HepG2 (cell line): ENCODE data around the gene TP73.

ENCODE experiments used
- MYC ChIP-seq: sonication (generic); formaldehyde crosslinking; IDR thresholded peaks from 2 replicates; pipeline ENCODE4 v1.9.0; 2021; ENCODE audit warnings: missing genetic modification reagents, borderline replicate concordance
- SUZ12 ChIP-seq: fragments of 150-350 bp; IDR thresholded peaks from 2 replicates; pipeline ENCODE4 v1.6.1; 2014; ENCODE audit warnings: low read depth, low read length
- TEF ChIP-seq: sonication (generic); formaldehyde crosslinking; IDR thresholded peaks from 2 replicates; pipeline ENCODE4 v1.5.0; 2020; ENCODE audit warnings: missing genetic modification reagents
- ZBTB44 ChIP-seq: sonication (generic); formaldehyde crosslinking; IDR thresholded peaks from 2 replicates; pipeline ENCODE4 v1.4.0; 2020; ENCODE audit warnings: missing genetic modification reagents
- ZNF263 ChIP-seq: sonication (generic); formaldehyde crosslinking; IDR thresholded peaks from 2 replicates; pipeline ENCODE4 v1.4.0; 2020; ENCODE audit warnings: missing genetic modification reagents
- ZNF501 ChIP-seq: sonication (generic); formaldehyde crosslinking; IDR thresholded peaks from 2 replicates; pipeline ENCODE4 v1.5.1; 2020; ENCODE audit warnings: mild to moderate bottlenecking, moderate library complexity, missing genetic modification reagents
- ZNF558 ChIP-seq: sonication (generic); formaldehyde crosslinking; IDR thresholded peaks from 2 replicates; pipeline ENCODE4 v1.9.0; 2022; ENCODE audit warnings: mild to moderate bottlenecking, missing genetic modification reagents, borderline replicate concordance

- no peak for TF ChIP-seq TEF (CRISPR knock-in tag)
- TF ChIP-seq ZBTB44 (CRISPR knock-in tag) = no peak
- no peak for TF ChIP-seq SUZ12
- no peak for TF ChIP-seq ZNF263
- TF ChIP-seq ZNF558 = no peak
- TF ChIP-seq MYC = no peak
- no peak for TF ChIP-seq ZNF501
Measured at GRCh38 chr1:3674100-3675094, 22.1 kb downstream of the TP73 start.
